Activated CD4-positive, CD25-positive, alpha-beta regulatory T cell treated with anti-CD3 and anti-CD28 coated beads, Interleukin-2, amount 50 U/mL, for 24 hours (primary cell): ENCODE data around the gene ITSN2.
"Not testable (repeated sequence)": the region's sequence is repeated elsewhere in the genome, so short reads cannot be mapped to it uniquely, and the experiment has no call there.

ENCODE experiments used
- ATAC-seq, 2 donors: fragments of 150-1000 bp; cut with Tn5 transposase; one replicate each; pipeline ENCODE4 v1.10.0; 2021; ENCODE audit warnings: mild to moderate bottlenecking in 1 of 2, moderate library complexity in 1 of 2

The ITSN2 gene

DNA sequence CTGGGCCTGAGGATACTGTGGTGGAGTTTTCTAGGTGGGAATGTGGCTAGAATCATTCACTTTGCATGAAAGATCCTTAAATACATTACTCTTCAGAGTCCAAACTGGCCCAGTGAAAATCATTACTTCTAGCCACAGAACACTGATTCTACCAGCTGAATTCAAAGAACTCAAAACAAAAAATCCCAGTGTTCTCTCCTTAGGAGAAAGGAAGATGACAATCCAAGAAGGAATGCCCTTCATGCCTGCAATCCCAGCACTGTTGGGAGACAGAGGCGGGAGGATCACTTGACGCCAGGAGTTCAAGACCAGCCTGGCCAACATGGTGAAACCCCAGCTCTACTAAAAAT, 150.3 kb downstream of the ITSN2 start:
- no peak for ATAC-seq

DNA sequence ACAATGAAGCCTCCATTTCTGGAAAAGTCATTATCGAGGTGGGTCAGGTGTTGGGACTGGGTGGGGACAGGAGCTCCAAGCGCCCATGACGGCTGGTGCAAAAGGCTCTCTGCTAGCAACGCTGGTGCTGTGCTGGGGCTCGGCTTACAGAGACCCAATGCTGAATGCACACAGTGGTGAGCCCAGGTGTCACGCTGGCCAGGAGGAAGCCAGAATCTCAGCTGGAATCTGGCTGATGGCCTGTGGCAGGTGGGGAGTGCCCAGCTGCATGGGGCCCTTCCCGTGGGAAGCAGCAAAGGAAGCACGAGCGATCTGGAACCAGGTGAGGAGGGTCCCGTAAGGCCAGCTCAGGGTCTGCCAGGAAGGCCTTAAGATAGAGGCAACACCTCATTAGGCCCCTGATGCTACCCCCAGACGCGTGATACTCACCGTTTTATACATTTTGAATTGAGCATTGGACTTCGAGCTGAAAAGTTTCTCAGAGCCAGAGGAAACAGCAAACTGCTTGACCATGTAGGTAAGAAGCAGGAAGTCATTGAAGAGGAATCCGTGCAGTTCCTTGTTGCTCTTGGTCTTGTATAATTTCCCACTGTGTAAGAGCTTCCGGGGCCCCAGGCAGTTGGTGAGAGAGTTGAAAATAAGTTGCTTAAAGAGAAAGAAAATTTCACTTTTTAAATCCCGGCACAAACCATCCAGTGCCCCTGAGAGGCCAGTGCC, 150.8 kb downstream of the ITSN2 start:
- no peak for ATAC-seq

DNA sequence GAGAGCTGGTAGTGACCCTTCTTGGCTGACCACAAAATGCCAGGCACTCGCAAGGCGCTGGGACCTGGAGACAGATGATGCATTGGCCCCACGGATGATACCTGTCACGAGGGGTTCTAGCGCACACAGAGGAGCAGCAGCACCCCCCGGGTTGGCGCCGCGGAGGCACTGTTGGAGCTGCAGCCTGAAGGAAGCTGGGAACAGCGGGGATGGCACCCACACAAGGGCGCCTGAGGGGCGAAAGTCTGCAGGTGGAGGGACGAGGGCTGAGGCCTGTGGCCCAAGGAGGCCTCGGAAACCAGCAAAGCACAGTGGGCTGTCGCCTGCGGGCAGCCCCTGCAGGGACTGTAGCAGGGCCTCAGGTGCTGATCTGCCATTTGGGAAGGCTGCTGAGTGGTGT, 151.8 kb downstream of the ITSN2 start:
- ATAC-seq: no peak

DNA sequence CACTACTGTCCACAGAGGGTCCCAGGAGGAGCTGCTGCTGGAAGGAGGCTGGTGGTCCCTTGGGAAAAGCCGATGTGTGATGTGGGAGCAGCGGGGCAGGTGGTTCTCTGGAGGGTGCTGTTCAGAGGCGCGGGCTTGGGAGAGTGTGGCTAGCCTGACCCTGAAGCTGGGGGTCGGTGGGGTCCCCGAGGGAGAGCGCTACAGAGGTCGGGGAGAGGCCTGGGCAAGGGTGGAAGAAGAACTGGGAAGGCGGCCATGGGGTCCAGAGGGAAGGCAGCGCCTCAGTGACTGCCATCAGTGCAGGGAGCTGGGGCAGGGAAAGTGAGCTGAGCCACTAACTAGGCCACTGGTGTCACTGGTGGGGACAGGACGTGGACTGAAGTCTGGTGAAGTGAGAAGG, 153.0 kb downstream of the ITSN2 start:
- no peak for ATAC-seq

DNA sequence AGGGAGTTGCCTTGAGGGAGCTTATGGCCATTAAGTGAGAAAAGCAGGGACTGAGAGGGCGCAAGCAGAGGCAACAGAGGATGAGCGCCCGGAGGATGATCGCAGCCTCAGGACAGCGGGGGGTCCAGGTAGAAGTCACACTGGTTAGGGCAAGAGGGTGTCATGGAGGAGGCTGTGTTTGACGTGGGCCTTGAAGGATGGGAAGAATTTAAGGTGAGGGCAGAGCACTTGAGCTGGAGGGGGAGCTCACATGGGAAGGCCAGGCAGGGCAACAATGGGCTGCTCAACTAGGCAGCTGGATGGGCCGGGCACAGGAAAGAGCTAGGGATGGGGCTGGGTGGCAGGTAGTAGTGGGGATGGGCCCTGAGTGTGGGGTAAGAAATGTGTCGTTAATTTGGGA, 153.6 kb downstream of the ITSN2 start:
- ATAC-seq: no peak

DNA sequence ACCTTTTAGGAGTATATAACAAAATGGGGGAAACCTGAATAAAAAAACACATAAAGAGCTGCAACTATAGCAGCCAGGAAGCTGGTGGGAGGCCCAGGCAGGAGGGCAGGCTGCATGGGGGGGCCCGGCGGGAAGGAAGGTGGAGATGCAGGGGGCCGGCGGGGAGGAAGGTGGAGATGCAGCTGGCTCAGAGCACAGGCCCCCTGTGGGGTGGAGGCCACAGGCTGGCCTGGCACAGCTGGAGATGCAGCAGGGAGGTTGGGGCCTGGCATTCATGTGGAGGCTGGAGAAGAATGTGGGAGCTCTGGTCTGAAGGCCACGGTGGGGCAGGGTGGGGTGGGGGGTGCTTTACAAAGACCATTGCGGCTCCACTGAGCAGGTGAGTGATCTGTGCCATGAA, 154.1 kb downstream of the ITSN2 start:
- no peak for ATAC-seq

DNA sequence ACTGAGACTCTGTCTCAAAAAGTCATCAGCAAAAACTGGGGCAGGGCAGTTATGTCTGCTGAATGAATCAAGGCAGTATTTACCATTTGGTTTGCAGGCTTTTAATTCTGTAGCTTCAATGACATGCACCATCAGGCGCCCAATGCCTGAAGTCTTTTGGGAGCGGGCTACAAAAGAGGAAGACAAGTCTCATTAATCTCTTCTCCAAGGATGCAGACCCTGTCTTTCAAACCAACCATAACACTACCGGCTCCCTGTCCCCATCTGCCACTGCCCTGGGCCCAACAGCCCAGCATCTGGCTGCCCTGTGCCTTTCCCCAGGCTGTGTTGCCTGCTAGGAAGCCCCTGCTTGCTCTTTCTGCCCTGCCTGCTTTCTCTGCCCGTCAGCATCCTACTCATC, 155.2 kb downstream of the ITSN2 start:
- ATAC-seq: no peak

DNA sequence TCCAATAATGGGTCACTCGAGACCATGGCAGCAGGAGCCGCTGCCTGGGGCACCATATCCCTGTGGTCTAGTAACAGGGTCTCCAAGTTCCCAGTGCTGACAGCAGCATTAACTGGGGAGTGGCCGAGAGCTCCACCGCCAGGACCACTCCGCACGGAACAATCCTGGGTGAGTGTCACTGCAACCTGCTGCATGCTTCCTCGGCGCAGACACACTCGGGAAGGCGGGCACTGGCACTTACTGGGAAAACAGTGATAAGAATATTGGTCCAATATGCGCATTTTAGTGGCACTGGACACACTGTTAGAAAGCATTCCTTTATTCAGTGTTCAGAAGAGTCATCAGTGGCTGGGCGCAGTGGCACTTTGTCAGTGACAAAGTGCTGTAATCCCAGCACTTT, 155.8 kb downstream of the ITSN2 start:
- no peak for ATAC-seq

DNA sequence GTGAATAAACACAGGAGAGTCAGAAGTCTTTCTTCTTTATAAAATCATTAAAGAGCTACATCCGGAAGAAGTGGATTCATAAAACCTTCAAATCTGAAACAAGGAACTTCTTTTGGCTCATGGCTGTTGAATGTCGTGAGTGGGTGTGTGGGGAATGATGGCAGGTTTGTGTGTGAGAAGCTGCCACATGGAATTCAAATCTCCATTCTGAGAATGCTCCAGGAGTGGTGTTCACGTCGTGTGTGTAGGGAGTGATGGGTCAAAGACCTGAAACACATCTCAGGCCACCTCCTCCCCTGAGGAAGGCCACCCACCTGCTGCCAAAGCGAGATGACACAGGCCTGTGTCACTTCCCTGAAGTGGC, 156.6 kb downstream of the ITSN2 start:
- no peak for ATAC-seq

DNA sequence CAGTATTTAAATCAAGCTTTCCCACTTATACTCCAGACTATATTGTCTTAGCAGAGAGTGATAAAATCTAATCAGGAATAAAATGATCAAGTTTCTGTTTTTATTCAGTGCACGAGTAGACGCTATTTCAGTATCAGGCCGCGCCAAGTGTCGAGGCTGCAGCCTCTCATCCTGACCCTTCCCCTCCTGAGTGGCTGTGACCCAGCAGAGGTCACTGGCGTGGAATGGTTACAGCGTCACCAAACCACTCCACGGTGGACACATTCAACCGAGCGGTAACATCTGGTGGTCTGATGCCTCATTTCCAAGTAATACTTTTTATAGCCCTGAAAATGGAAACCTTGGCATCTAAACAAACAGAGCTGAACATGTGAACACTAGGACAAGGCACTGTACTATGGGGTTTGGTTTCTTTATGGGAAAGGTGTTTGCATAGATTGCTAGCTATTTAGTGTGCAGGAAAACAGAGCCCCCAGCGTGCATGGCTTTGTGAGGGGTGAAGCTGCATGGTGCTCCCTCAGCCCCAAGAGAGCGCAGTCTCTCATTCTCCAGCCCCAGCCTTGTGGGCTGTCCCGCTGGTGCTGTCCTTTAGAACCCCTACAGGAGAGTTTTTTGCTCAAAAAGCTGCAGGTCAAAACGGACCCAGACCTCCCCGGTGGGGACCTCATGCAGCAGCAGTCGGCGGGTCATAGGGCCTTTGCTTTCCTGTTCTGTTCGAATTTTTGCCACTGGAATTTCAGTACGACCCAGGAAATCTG, 157.1 kb downstream of the ITSN2 start:
- ATAC-seq: no peak

DNA sequence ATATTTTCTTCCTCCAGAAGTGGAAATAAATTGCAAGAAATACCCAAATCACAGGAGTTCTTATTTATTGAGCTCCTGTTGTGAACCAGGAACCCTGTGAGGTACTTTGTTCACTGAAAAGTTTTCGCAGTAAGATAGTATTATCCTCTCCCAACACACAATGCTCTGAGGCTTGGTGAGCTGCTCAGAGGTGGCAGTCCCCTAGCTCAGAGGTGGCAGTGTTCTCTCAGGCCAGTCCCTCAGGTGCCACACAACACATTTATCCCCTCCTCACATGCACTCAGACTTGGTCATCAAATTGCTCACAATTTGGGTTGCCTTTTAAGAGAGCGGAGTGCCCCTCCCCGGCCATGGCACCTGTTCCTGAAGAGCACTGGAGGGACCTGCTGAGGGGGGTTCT, 159.5 kb downstream of the ITSN2 start:
- ATAC-seq: no peak

DNA sequence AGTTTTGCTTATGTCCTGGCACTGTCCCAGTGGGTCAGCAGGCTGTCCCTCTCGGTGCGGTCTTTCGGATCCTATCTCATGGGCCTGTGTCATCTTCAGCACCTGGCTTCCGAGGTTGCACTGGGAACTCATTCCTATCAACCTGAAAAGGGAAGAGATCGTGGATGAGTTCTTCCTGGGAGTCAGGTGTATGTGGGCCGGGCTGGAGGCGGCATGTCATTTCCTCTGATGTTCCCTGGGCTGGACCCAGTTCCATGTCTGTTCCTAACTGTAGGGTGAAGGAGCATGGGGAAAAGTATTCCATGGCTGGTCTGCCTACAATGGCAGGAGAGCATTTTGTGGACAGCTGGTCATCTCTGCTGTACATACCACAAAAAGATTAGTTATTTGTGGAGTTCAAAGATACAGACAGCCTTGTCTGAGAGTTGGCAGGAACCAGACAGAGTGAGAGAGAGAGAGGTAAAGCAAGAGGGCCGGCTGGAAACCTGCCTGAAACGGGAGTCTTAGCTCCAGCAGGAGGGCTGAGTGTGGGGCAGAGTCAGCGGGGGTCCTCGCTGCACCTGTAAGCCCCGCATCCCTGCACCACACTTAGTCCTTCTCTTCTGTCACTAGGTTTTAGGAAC, 160.3 kb downstream of the ITSN2 start:
- ATAC-seq: no peak

DNA sequence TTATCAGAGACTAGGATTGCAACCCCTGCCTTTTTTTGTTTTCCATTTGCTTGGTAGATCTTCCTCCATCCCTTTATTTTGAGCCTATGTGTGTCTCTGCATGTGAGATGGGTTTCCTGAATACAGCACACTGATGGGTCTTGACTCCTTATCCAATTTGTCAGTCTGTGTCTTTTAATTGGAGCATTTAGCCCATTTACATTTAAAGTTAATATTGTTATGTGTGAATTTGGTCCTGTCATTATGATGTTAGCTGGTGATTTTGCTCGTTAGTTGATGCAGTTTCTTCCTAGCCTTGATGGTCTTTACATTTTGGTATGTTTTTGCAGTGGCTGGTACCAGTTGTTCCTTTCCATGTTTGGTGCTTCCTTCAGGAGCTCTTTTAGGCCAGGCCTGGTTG, 163.1 kb downstream of the ITSN2 start:
- ATAC-seq: not testable (repeated sequence)

DNA sequence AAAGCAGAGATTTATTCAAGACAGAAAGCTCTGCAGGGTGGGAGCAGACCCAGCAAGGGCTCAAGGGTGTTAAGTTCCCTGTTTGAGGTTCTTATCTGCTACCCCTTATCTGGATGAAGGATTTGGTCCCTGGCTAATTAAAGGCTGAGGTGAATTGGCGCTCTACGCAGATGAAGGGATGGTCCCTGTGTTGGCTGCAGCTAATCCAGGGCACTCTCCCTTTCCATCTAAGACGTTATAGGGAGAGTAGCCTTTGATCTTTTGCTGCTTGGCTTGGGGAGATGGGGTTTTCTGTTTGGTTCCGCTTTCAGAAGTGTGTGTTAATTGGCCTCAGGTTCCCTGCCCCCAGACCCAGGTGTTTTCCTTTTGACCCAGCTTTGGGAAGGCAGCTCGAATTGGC, 168.5 kb downstream of the ITSN2 start:
- ATAC-seq: no peak

DNA sequence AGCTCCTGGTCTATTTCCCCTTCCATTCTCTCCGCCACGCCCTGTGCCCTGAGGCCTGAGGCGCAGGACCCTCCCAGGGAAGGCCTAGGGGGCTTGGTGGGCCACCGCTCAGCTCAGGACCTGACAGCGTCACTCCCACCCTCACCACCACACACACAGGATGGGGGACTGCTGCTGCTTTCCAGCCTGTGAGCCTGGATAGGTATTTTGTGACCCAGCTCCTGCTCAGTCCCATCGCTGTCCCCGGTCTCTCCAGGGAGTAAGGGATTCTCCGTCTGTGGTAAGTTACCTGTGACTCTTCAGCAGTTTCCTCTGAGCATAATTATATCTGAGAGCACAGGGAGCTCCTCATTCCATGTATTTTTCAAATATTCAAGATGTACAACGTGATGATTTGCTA, 169.2 kb downstream of the ITSN2 start:
- no peak for ATAC-seq

DNA sequence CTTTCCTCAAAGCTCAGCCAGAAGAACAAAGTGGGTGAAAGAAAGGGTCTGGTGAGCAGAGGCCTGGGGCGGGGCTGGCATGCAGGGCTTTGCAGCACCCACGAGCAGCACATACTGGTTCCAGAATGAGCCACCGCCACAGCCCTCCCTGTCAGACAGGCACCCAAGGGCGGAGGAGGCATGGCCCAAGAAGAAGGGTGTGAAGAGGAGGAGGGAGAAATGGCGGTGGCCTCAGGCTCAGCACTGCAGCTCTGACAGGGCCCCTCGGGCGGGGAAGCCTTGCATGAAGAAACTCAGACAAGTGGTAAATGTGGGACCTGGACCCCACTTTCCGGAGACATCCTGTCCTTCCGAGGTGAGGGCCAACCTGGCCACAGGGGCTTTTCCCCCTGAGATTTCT, 169.8 kb downstream of the ITSN2 start:
- no peak for ATAC-seq

DNA sequence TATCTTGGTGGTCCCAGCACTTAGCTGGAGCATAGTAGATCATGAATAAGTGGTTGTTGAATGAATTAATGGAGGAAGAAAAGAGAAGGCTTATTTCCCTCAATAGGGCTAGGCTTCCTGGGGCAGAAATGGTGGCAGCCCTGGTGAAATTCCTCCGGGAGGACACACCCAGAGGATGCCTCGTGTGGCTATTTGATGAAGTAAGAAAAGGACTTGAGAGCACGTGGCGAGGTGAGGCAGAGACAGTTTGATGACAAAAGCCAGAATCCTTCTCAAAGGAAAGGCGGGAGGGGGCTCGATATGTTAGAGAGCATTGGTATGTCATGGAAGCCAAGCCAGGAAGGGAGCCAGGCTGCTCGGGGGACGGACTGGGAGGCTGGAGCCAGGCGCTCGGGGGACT, 170.8 kb downstream of the ITSN2 start:
- ATAC-seq: no peak

DNA sequence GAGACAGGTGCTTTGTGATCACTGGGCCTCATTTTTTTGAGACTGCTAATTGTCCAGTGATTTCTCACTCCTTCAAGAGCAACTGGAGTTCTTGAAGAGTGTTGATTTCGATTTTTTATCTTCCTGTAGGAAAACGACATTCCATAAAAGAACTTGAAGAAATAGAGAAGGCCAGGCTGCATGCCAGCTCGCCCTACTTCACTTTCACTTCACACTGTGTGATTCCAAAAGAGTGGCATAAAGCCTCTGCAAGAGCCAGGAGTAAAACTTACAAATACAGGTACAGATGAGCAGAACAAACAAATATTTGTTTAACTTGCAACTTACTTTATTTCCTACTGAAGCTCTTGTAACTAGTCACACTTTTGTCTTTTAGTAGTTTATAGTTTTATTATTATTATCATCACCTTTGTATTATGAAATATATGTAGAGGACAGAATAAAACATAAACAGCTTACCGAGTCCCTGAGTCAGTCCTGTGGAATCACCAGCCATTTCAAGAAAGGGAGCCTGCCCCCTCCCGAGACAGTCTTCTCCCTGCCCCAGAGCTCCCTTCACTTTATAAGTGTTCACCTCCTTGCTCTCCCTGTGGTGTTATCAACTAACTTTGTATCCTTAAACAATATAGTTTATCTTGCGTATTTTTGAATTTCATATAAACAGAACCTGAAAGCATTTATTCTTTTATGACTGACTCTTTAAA, 176.8 kb downstream of the ITSN2 start:
- no peak for ATAC-seq

DNA sequence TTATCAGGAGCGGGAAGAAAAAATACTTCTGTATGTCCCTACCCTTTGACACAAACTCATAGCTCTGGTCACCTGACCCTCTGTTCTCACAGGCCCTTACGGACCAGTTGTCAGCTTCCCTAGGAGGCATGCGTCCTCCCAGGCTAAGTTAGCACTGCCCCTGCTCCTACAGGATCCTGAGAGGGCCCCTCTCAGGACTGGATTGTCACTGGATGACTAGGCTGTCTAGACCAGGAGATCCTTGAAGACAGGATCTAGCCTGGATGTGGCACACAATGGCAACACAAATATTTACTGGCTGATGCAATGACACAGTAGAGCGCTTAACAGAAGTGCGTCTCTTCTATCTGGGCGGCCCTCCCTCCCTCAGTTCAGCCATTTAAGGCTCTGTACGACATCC, 177.8 kb downstream of the ITSN2 start:
- ATAC-seq: no peak

DNA sequence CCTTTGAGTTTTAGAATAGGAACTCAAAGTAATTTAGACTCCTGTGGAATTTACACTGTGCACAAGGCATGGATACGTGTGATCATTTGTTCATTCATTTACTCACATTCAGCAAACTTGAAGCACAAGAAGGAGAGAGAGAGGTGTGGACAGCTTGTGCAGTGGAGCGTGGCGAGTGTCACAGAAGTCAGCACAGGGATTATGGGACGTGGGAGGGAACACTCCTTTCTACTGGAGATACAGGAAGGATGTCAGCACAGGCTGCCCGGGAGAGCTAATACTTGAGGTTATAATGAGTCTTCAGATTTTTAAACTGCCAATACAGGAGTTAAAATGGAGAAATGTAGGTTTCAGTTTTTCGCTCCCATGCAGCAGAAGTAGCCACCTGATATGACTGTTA, 178.5 kb downstream of the ITSN2 start:
- no peak for ATAC-seq

DNA sequence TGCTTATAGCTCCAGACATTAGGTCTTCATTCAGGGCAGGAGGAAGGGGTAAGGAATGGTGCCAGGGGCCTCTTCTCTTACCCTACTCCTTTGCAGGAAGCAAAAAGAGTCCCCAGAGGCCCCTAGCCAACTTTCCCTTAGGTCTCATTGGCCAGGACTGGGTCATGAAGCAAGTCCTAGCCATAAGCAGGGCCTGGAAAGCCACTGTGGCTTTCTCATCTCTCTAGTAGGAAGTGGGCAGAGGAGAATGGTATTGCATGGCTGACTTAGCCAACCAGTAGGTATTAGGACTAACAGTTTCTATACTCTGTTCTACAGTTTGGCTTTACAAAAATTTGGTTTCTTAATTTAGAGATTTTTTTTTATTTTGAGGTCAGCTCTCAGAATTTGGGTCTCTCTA, 180.7 kb downstream of the ITSN2 start:
- no peak for ATAC-seq

DNA sequence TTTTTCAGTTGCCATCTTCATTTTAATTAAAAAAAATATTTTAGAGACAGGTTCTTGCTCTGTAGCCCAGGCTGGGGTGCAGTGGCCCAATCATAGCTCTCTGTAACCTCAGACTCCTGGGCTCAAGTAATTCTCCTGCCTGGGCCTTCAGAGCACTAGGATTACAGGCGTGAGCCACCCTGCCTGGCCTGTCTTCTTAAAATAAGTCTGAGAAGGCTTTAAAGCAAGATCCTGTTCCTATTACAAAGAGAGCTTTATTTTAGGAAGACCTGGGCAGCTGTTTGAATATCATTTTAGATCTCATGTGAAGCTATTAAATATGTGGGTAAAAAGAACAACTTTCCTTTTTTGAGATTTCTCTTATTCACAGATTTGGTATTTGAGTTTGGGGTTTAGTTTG, 184.0 kb downstream of the ITSN2 start:
- ATAC-seq: no peak

DNA sequence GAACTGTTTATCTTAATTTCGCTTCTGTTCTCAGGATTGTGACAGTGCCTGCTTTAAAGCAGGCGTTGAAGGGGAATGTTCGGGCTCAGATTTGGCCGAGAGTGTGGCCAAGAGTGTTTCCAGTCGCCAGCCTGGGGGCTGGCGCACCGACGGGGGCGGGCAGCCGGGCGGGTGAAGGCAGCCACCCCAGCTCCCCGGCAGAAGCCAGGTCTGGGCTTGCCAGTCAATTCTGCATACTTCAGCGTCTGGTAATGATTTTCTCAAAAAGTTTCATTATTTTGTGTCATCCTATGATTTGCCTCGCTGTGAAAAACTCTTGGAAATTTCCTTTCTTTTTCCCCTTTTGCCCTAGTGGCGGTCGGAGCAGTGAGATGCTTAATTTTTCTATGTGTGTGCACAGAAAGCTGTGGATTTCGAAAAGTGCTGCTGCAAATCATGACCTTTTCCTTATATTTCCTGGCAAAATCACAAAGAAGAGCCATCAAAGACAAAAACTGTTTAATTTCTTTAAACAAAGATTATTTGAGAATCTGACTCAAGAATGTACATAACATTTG, 184.6 kb downstream of the ITSN2 start:
- ATAC-seq: no peak
